A549 (cell line): ENCODE results near the gene SHC1. TPM values are rescaled to one million over a fixed set of nuclear protein-coding genes. Genes with fewer than 3 reads are reported as not detected.

Experiments used
- ATAC-seq, 2 experiments: fragments of 200-7000 bp in 1 of 2; fragments of >200 bp in 1 of 2; cut with Nextera tagmentation in 1 of 2; cut with Tn5 transposase in 1 of 2; 3 replicates each; pipeline versions ENCODE4 v1.8.0 to v1.9.1; 2018 to 2020; ENCODE audit warnings: mild to moderate bottlenecking in 1 of 2, moderate library complexity in 1 of 2
- CTCF ChIA-PET: fragments of 300-600 bp; sonication (Branson Sonifier 250); formaldehyde crosslinking; extraction: SDS; loops from one replicate; lab custom pipeline; 2021; ENCODE audit warnings: antibody characterized with exemption, inconsistent platforms; lab: Yijun Ruan, JAX
- POLR2A ChIA-PET: fragments of 350-600 bp; formaldehyde crosslinking; extraction: SDS; loops from one replicate; lab custom pipeline; 2021; ENCODE audit warnings: antibody characterized with exemption, inconsistent platforms; lab: Yijun Ruan, JAX
- DNase-seq, 2 experiments: peaks; one replicate each; pipeline versions ENCODE4 v3.0.0 to v3.0.0-alpha.2; 2011 to 2016; ENCODE audit warnings: low read depth in 1 of 2, low spot score in 1 of 2
- FAIRE-seq: peaks from 2 replicates; lab custom pipeline; 2011; peaks lifted over from hg19 to GRCh38; lab: Jason Lieb, UNC
- H3K27ac ChIP-seq, 2 experiments: fragments of >200 bp; sonication (Bioruptor Twin); formaldehyde crosslinking; 3 replicates each; pipeline ENCODE4 v1.5.1; 2016 to 2017
- H3K4me1 ChIP-seq: fragments of >200 bp; sonication (Bioruptor Twin); formaldehyde crosslinking; 3 replicates; pipeline ENCODE4 v1.6.1; 2016
- H3K4me2 ChIP-seq: fragments of >200 bp; sonication (Bioruptor Twin); formaldehyde crosslinking; 3 replicates; pipeline ENCODE4 v1.6.1; 2016
- H3K4me3 ChIP-seq: fragments of >200 bp; sonication (Bioruptor Twin); formaldehyde crosslinking; 3 replicates; pipeline ENCODE4 v1.5.1; 2016
- H3K9me3 ChIP-seq: fragments of >200 bp; sonication (Bioruptor Twin); formaldehyde crosslinking; 3 replicates; pipeline ENCODE4 v1.6.1; 2016
- BCL3 ChIP-seq: fragments of >200 bp; sonication (Bioruptor Twin); formaldehyde crosslinking; IDR thresholded peaks from 3 replicates; pipeline ENCODE4 v1.6.1; 2016
- CBX2 ChIP-seq: fragments of 200-600 bp; sonication (generic); IDR thresholded peaks from 2 replicates; pipeline ENCODE4 v1.6.1; 2016; ENCODE audit warnings: low read depth, mild to moderate bottlenecking, borderline replicate concordance
- CHD2 ChIP-seq: fragments of 150-350 bp; IDR thresholded peaks from 2 replicates; pipeline ENCODE4 v1.6.1; 2014; ENCODE audit warnings: low read length; ENCODE audit not compliant: partially characterized antibody
- EHMT2 ChIP-seq: fragments of 200-600 bp; sonication (generic); IDR thresholded peaks from 2 replicates; pipeline ENCODE4 v1.6.1; 2016; ENCODE audit warnings: antibody characterized with exemption, low read depth, mild to moderate bottlenecking, moderate library complexity
- ELK1 ChIP-seq: fragments of 150-350 bp; IDR thresholded peaks from 2 replicates; pipeline ENCODE4 v1.6.1; 2014; ENCODE audit warnings: low read depth, mild to moderate bottlenecking, low read length
- EP300 ChIP-seq, 2 experiments: fragments of >200 bp; sonication (Bioruptor Twin); formaldehyde crosslinking; IDR thresholded peaks; 2 replicates in 1 of 2; 3 replicates in 1 of 2; pipeline ENCODE4 v1.6.1; 2016 to 2017
- FOSB ChIP-seq: fragments of 250-450 bp; sonication (Bioruptor Pico); IDR thresholded peaks from 2 replicates; pipeline ENCODE4 v1.5.0; 2020; ENCODE audit warnings: mild to moderate bottlenecking, moderate library complexity
- FOSL2 ChIP-seq, 2 experiments: fragments of 450-650 bp in 1 of 2; fragments of >200 bp in 1 of 2; sonication (Bioruptor Twin) in 1 of 2; formaldehyde crosslinking; IDR thresholded peaks; 2 replicates each; pipeline versions ENCODE4 v1.5.0 to v1.6.1; 2016 to 2020; ENCODE audit warnings: mild to moderate bottlenecking in 1 of 2, moderate library complexity in 1 of 2
- FOXS1 ChIP-seq: fragments of 250-450 bp; sonication (Bioruptor Pico); IDR thresholded peaks from 2 replicates; pipeline ENCODE4 v1.5.0; 2020; ENCODE audit warnings: mild to moderate bottlenecking, moderate library complexity
- HDAC2 ChIP-seq: fragments of 200-600 bp; sonication (generic); IDR thresholded peaks from 2 replicates; pipeline ENCODE4 v1.6.1; 2016
- HOXB13 ChIP-seq: fragments of 250-450 bp; sonication (Bioruptor Pico); IDR thresholded peaks from 2 replicates; pipeline ENCODE4 v1.5.0; 2020; ENCODE audit warnings: low read depth, mild to moderate bottlenecking, moderate library complexity
- HOXB5 ChIP-seq: fragments of 250-450 bp; sonication (Bioruptor Pico); IDR thresholded peaks from 2 replicates; pipeline ENCODE4 v1.5.0; 2020; ENCODE audit warnings: mild to moderate bottlenecking, moderate library complexity
- KDM1A ChIP-seq: fragments of 200-600 bp; sonication (generic); IDR thresholded peaks from 2 replicates; pipeline ENCODE4 v1.6.1; 2016; ENCODE audit warnings: low read depth, mild to moderate bottlenecking
- MAFK ChIP-seq: fragments of 450-650 bp; IDR thresholded peaks from 2 replicates; pipeline ENCODE4 v1.6.1; 2014; ENCODE audit not compliant: partially characterized antibody
- MYC ChIP-seq: IDR thresholded peaks from 2 replicates; pipeline ENCODE4 v1.6.1; 2012; ENCODE audit warnings: mild to moderate bottlenecking, inconsistent platforms, low read length, improper control_type of control experiment, borderline replicate concordance
- NR3C1 ChIP-seq: fragments of >200 bp; sonication (Bioruptor Twin); formaldehyde crosslinking; IDR thresholded peaks from 3 replicates; pipeline ENCODE4 v1.6.1; 2017
- PBX3 ChIP-seq: IDR thresholded peaks from 2 replicates; pipeline ENCODE4 v1.6.1; 2012
- PHF8 ChIP-seq: fragments of 200-600 bp; sonication (generic); IDR thresholded peaks from 2 replicates; pipeline ENCODE4 v1.6.1; 2016; ENCODE audit warnings: low read depth, mild to moderate bottlenecking, antibody characterized with exemption, moderate library complexity, borderline replicate concordance
- POLR2A ChIP-seq: IDR thresholded peaks from 2 replicates; pipeline ENCODE4 v1.6.1; 2012; ENCODE audit warnings: mild to moderate bottlenecking, low read length
- RARB ChIP-seq: fragments of 250-450 bp; sonication (Bioruptor Pico); IDR thresholded peaks from 2 replicates; pipeline ENCODE4 v1.8.0; 2021; ENCODE audit warnings: mild to moderate bottlenecking, moderate library complexity
- REST ChIP-seq: fragments of 200-600 bp; sonication (generic); IDR thresholded peaks from 2 replicates; pipeline ENCODE4 v1.6.1; 2016; ENCODE audit warnings: antibody characterized with exemption, mild to moderate bottlenecking, moderate library complexity
- TP53 ChIP-seq: fragments of 250-450 bp; sonication (Bioruptor Pico); IDR thresholded peaks from 2 replicates; pipeline ENCODE4 v1.5.0; 2021; ENCODE audit warnings: mild to moderate bottlenecking, moderate library complexity
- ZC3H11A ChIP-seq: fragments of 450-650 bp; IDR thresholded peaks from 2 replicates; pipeline ENCODE4 v1.6.1; 2014; ENCODE audit warnings: antibody characterized with exemption, mild to moderate bottlenecking
- ZFP36 ChIP-seq: fragments of 450-650 bp; IDR thresholded peaks from 2 replicates; pipeline ENCODE4 v1.6.1; 2014; ENCODE audit warnings: borderline replicate concordance; ENCODE audit not compliant: partially characterized antibody
- ZSCAN20 ChIP-seq: fragments of 250-450 bp; sonication (Bioruptor Pico); IDR thresholded peaks from 2 replicates; pipeline ENCODE4 v1.8.0; 2022; ENCODE audit warnings: mild to moderate bottlenecking, moderate library complexity
- WGBS: methylation state at CpG from one replicate; pipeline ENCODE4 v1.1.6; 2017; ENCODE audit errors: missing lambda C conversion rate; 5-methylcytosine and 5-hydroxymethylcytosine counted together
- polyA plus RNA-seq, 4 experiments: library from polyadenylated mRNA; depleted of rRNA in 3 of 4; stranded (reverse); fragments of >200 nt; fragmentation: RNase III in 1 of 4; extraction: RNeasy Plus Mini Kit Qiagen cat#74134 plus additional on column Dnase treatment in 1 of 4; gene quantifications; 2 replicates in 3 of 4; 3 replicates in 1 of 4; pipeline ENCODE4 v1.2.3, GENCODE V29; 2011 to 2017

The SHC1 gene
- polyA plus RNA-seq, 2 of the 4 experiments (the other 2 are of a cell fraction), result 118 to 174 TPM

GRCh38 chr1:154969860-154970452 is 591 bp downstream of the SHC1 start:
- no peak for ATAC-seq
- H3K4me2 ChIP-seq, result peak overlapping the region; percentile 99
- H3K9me3 ChIP-seq, result no peaks in the 10 kb centered on the region
- FAIRE-seq, result no peak
- POLR2A ChIA-PET, result interaction anchor here (0.9 to 6.3 kb wide), 11 partner anchors 8 to 115 kb away, joined by 3 to 91 read pairs (median 7); partner anchors contain the start of genes FLAD1, LENEP, PBXIP1 and PMVK
- H3K4me1 ChIP-seq, result peaks cover 41% of the 10 kb centered on the region
- H3K27ac ChIP-seq, result peak overlapping the region; percentile 98 to 100
- CTCF ChIA-PET, result interaction anchor here (0.6 to 1.3 kb wide), 4 partner anchors 93 to 981 kb away, joined by 3 to 4 read pairs (median 3); no protein-coding TSS in a partner anchor
- TF ChIP-seq EHMT2, result no peak
- TF ChIP-seq POLR2A, result 0 out of 2 replicates have a peak, but pooled peaks have one; percentile 14
- no peak for TF ChIP-seq PBX3
- no peak for TF ChIP-seq EP300 (IDR thresholded peaks at IDR 0.05)
- 0 out of 2 replicates have a peak, but pooled peaks have one; percentile 29 for TF ChIP-seq PHF8
- no peak for TF ChIP-seq HOXB13 (CRISPR knock-in tag)
- TF ChIP-seq FOXS1 (CRISPR knock-in tag), result no peak
- TF ChIP-seq CHD2, result no peak
- TF ChIP-seq REST, result no peak
- TF ChIP-seq KDM1A, result no peak
- no peak for TF ChIP-seq ZFP36
- TF ChIP-seq MYC, result no peak
- TF ChIP-seq, all 56 proteins: peak for 2
- no peak for DNase-seq
- WGBS, result 4% methylated on average over 18 of the region's 22 CpGs
- H3K4me3 ChIP-seq, result peak overlapping the region; percentile 65

GRCh38 chr1:154969246-154969645 is 1.3 kb downstream of the SHC1 start:
- WGBS, result 27% methylated on average over 4 of the region's 5 CpGs
- peaks cover 41% of the 10 kb centered on the region for H3K4me1 ChIP-seq
- FAIRE-seq (no peak), ATAC-seq (no peak), DNase-seq (no peak)
- H3K27ac ChIP-seq, result peak overlapping the region; percentile 98 to 100
- ChIA-PET CTCF (no interaction called here), POLR2A (interaction anchor here (0.9 to 2.2 kb wide), 3 partner anchors 33 to 88 kb away, joined by 3 to 11 read pairs (median 7); partner anchors contain the start of gene PMVK)
- peak overlapping the region; percentile 99 for H3K4me2 ChIP-seq
- no peaks in the 10 kb centered on the region for H3K9me3 ChIP-seq
- H3K4me3 ChIP-seq, result peak overlapping the region; percentile 65
- TF ChIP-seq KDM1A (no peak), ELK1 (no peak), TP53 (CRISPR knock-in tag) (no peak), FOSB (no peak), NR3C1 (no peak), FOSL2 (IDR thresholded peaks at IDR 0.05) (no peak), FOSL2 (CRISPR knock-in tag; IDR thresholded peaks at IDR 0.05) (no peak), PHF8 (no peak), BCL3 (no peak), CBX2 (no peak), MAFK (no peak), HDAC2 (no peak), ZC3H11A (no peak), HOXB5 (CRISPR knock-in tag) (no peak), CHD2 (no peak), ZSCAN20 (CRISPR knock-in tag) (no peak), RARB (no peak), PBX3 (no peak)
- TF ChIP-seq, all 56 proteins: peak for 0
